T47D (cell line): Measurements from ENCODE around the gene LRRC56.

Source experiments
- DNase-seq, 2 experiments: peaks; one replicate each; pipeline versions ENCODE4 v3.0.0 to v3.0.0-alpha.2; 2011 to 2012; ENCODE audit warnings: low read depth in 1 of 2, low spot score in 1 of 2
- JUND ChIP-seq: IDR thresholded peaks from 2 replicates; pipeline ENCODE4 v1.6.1; 2012; ENCODE audit warnings: low read depth
- in situ Hi-C: cut with HindIII; loops from 2 replicates; pipeline ENCODE4 v1.10.0; 2016; ENCODE audit warnings: low sequenced_read_pairs, low pct_unique_long_range_greater_than_20kb

LRRC56 gene

DNA sequence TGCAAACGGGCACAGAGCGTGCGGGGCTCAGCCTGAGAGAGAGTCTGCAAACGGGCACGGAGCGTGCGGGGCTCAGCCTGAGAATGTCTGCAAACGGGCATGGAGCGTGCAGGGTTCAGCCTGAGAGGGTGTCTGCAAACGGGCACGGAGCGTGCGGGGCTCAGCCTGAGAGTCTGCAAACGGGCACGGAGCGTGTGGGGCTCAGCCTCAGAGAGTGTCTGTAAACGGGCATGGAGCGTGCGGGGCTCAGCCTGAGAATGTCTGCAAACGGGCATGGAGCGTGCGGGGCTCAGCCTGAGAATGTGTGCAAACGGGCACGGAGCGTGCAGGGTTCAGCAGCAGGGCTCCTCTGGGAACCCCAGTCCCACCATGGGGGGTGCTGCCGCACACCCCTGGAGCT, 52.5 kb downstream of the LRRC56 start:
- no peak for DNase-seq
- no peak for TF ChIP-seq JUND
- in situ Hi-C loops, result no loop called here

DNA sequence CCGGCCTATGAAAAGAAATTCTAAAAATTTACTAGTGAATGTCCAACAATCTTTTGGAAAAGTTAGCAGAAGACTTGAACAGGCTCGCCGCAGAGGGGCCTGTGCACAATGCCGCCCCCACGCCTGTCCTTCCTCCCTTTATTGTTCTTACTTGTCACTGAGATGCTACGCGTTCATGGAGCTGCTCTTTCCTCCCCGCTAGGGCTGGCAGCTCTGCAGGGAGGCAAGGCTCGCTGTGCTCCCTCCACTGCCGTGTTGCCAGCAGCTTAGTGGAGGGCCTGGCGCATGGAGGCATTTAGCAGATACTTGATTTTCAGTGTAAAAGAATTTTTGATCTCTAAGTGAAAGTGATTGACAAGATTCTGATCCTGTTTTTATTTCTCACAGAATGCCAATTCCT, 53.7 kb downstream of the LRRC56 start:
- in situ Hi-C loops, result no loop called here
- TF ChIP-seq JUND, result no peak
- DNase-seq, result no peak

GRCh38 chr11:592501-592900, 55.2 kb downstream of the LRRC56 start:
- in situ Hi-C loops, result no loop called here
- TF ChIP-seq JUND, result no peak
- DNase-seq, result no peak

DNA sequence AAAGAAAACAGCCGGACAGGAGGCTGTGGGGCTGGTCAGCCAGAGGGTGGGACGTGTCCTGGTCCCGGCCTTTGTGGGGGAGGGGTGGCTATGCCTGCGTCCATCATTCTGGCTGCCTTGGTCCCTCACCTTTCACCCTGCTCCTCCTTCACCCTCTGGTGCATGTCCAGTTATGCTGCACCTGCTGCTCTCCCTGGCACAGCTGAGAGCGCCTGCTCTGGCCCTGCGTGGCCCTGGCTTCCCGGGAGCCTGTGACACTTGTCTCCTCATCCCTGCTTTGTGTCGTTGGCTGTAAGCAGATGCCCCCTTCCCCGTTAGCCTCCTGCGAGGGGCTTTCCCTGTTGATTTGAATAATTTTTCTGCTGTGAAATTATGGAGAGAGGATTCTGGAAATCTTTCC, 55.6 kb downstream of the LRRC56 start:
- no peak for DNase-seq
- in situ Hi-C loops, result no loop called here
- no peak for TF ChIP-seq JUND

GRCh38 chr11:593347-593746, 56.0 kb downstream of the LRRC56 start:
- in situ Hi-C loops, result no loop called here
- DNase-seq, result no peak
- no peak for TF ChIP-seq JUND

- in situ Hi-C loops, result no loop called here
- no peak for DNase-seq
These were observed 58.1 kb downstream of the LRRC56 start for GRCh38 chr11:595400-595799.

GRCh38 chr11:596374-596773, 59.0 kb downstream of the LRRC56 start:
- DNase-seq, result no peak
- TF ChIP-seq JUND, result no peak
- in situ Hi-C loops, result no loop called here

More at GRCh38 chr11:595400-595799, 58.1 kb downstream of the LRRC56 start:
- TF ChIP-seq JUND, result no peak

DNA sequence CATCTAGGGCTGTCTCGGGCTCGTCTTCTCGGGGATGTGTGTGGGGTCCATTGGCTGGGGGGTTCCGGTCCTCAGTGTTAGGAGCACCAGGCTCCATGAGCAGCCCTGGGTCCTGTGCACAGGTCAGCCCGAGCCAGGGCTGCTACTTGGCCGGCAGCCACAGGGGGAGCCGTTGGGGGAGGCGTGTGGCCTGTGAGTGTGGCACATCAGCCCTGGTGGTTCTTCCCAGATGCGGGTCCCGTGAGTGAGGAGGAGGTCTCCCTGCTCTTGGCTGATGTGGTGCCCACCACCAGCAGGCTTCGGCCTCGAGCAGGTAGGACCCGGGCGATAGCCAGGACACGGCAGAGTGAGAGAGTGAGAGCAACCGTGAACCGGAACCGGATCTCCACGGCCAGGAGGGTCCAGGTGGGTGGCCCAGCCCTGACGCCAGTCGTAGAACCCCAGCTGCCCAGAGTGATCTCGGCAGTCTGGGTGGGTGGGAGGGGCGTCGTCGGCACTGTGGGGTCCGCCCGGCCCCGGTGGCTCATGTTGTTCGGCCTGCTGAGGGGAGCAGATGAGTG, 59.9 kb downstream of the LRRC56 start:
- in situ Hi-C loops, result no loop called here
- no peak for TF ChIP-seq JUND
- no peak for DNase-seq

GRCh38 chr11:598005-598680, 60.8 kb downstream of the LRRC56 start:
- in situ Hi-C loops, result no loop called here

DNA sequence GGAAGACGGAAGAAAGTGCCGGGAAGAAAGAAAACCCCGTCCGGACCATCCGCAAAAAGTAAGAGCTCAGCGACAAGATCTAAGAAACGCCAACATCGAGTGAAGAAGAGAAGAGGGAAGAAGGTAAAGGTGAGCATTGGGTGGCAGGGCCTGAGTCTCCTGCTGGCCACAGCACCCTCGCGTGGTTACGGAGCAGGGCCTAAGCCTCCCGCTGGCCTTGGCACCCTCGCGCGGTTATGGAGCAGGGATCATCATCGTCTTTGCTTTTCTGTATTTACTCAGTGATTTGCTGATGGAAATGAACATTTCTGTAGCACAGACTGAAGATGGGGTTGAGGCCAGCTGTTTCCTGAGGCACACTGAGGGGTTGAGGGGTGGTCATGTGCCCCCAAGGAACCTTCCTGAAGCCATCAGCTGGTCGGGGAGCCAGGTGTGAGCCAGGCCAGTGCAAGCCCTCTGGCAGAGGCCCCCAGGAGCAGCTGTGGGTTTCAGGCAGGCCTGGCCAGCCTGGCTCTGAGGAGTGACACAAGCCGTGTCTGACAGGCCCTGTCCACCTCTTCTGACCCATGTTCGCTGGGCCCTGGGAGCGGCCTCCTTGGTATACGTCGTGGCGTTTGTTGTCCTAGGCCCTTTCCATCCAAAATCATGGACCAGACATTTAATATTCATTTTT, 64.4 kb downstream of the LRRC56 start:
- TF ChIP-seq JUND, result no peak
- in situ Hi-C loops, result no loop called here

More at GRCh38 chr11:598005-598680, 60.8 kb downstream of the LRRC56 start:
- DNase-seq, result no peak
- no peak for TF ChIP-seq JUND

GRCh38 chr11:603154-603553, 65.8 kb downstream of the LRRC56 start:
- no peak for TF ChIP-seq JUND
- in situ Hi-C loops, result no loop called here
- DNase-seq, result no peak

More for the DNA sequence above, 64.4 kb downstream of the LRRC56 start:
- DNase-seq, result no peak
